Parietal lobe (tissue), 1 donor: ENCODE data around the gene SLC26A11. TPM values are rescaled to one million over a fixed set of nuclear protein-coding genes. Genes with fewer than 3 reads are reported as not detected.

Experiments used
- total RNA-seq: library from RNA; depleted of rRNA; stranded (reverse); fragments of >200 nt; gene quantifications from one replicate; pipeline ENCODE4 v1.2.3, GENCODE V29; 2014

SLC26A11 gene
- total RNA-seq: 14.7 TPM

GRCh38 chr17:80220054-80220735, at the start of gene SLC26A11, which contains the start of gene SGSH:
TSS of gene SLC26A11 (plus strand) at chr17:80220427. CDS start at chr17:80221561, 1,134 bp downstream.
TSS of gene SGSH (minus strand) at chr17:80220333. CDS start at chr17:80220313, 20 bp downstream.

GRCh38 chr17:80260791-80261158, 40.5 kb downstream of the SLC26A11 start, which contains the start of gene RNF213:
TSS of gene RNF213 (plus strand) at chr17:80260852. CDS start at chr17:80263682, 2,830 bp downstream.

Other genes with a start within 250 kb of the SLC26A11 start
- 41.3 TPM for gene TBC1D16, start 184.6 kb upstream of the SLC26A11 start, total RNA-seq
- gene CCDC40, start 183.8 kb upstream of the SLC26A11 start, total RNA-seq: 12.2 TPM
- 27.5 TPM for gene GAA, start 118.8 kb upstream of the SLC26A11 start, total RNA-seq
- 55.7 TPM for gene EIF4A3, start 73.3 kb upstream of the SLC26A11 start, total RNA-seq
- gene CARD14, start 50.4 kb upstream of the SLC26A11 start, total RNA-seq: 0.31 TPM
- 7.2 TPM for gene SGSH, start 94 bp upstream of the SLC26A11 start, total RNA-seq
- gene RNF213, start 40.4 kb downstream of the SLC26A11 start, total RNA-seq: 38.8 TPM
- gene ENDOV, start 194.7 kb downstream of the SLC26A11 start, total RNA-seq: 28.2 TPM